HepG2 (cell line): ENCODE measurements around the gene TP53AIP1.

Experiments used
- MTF1 ChIP-seq: sonication (generic); formaldehyde crosslinking; IDR thresholded peaks from 2 replicates; pipeline ENCODE4 v1.5.0; 2020; ENCODE audit warnings: missing genetic modification reagents
- NFE2 ChIP-seq: sonication (generic); formaldehyde crosslinking; IDR thresholded peaks from 2 replicates; pipeline ENCODE4 v1.4.0; 2020; ENCODE audit warnings: missing genetic modification reagents
- RAD51 ChIP-seq: fragments of 450-650 bp; IDR thresholded peaks from 2 replicates; pipeline ENCODE4 v1.6.1; 2016; ENCODE audit warnings: borderline replicate concordance
- ZNF160 ChIP-seq: sonication (generic); formaldehyde crosslinking; IDR thresholded peaks from 2 replicates; pipeline ENCODE4 v1.8.0; 2022; ENCODE audit warnings: mild to moderate bottlenecking, inconsistent platforms, missing genetic modification reagents

- TF ChIP-seq ZNF160 (CRISPR knock-in tag): no peak
- no peak for TF ChIP-seq NFE2 (CRISPR knock-in tag)
- TF ChIP-seq MTF1: no peak
- no peak for TF ChIP-seq RAD51
Measured at GRCh38 chr11:128888034-128888985, 54.4 kb downstream of the TP53AIP1 start.
